ENCODE measurements around the gene KCNK18. TPM values are rescaled to one million over a fixed set of nuclear protein-coding genes. Genes with fewer than 3 reads are reported as not detected.
"Not testable (repeated sequence)": the region's sequence is repeated elsewhere in the genome, so short reads cannot be mapped to it uniquely, and the experiment has no call there.

KCNK18 gene
- total RNA-seq, 6 donors from 2014 or later, result not detected

GRCh38 chr10:117223693-117224430, 26.6 kb downstream of the KCNK18 start:
- Histone ChIP-seq H3K27ac (no peak overlapping the region), H3K4me3 (no peak overlapping the region), H3K36me3 (no peaks in the 10 kb centered on the region), H3K27me3 (peaks cover 0 to 4% (median 0%) of the 10 kb centered on the region in 4 donors), H3K9me3 (no peaks in the 10 kb centered on the region), H3K4me1 (no peaks in the 10 kb centered on the region)
- DNase-seq, result no peak
- no peak for TF ChIP-seq POLR2A (IDR thresholded peaks at IDR 0.05)
- TF ChIP-seq CTCF (IDR thresholded peaks at IDR 0.05), result no peak
- no peak for TF ChIP-seq POLR2AphosphoS5 (IDR thresholded peaks at IDR 0.05)
- no peak for TF ChIP-seq EP300 (IDR thresholded peaks at IDR 0.05)
- no peak for ATAC-seq (ENCODE audit: low FRiP score in 2 of 2)
- 86 to 87% methylated on average over 7 of the region's 7 CpGs for WGBS, 2 donors

DNA sequence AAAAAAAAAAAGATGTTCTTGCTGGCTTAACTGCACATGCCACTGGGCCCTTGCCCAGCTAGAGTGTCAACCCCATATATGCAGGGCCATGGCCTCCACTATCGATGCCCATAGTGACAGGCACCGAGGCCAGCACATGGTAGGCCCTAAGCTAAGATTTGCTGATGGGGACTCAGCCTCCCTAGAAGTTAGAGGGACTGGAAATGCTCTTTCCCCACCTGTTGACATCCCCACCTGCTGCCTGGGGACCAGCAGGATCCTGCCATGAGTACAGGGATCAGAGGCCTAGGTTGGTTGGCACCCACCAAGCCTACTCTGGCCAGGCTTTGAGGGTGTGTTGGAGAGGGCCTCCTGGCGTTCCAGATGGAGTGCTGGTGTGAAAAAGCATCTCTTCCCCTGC, 27.6 kb downstream of the KCNK18 start:
- TF ChIP-seq EP300 (IDR thresholded peaks at IDR 0.05), result no peak
- WGBS, 2 donors, result 81 to 93% methylated on average over 3 of the region's 3 CpGs
- no peak for DNase-seq

GRCh38 chr10:117226813-117227451, 29.6 kb downstream of the KCNK18 start:
- TF ChIP-seq POLR2AphosphoS5 (IDR thresholded peaks at IDR 0.05) (no peak), POLR2A (IDR thresholded peaks at IDR 0.05) (no peak), EP300 (IDR thresholded peaks at IDR 0.05) (no peak), CTCF (IDR thresholded peaks at IDR 0.05) (peak in 2 of 6 experiments; percentile 15 to 20)
- peaks cover 0 to 4% (median 0%) of the 10 kb centered on the region in 4 donors for H3K27me3 ChIP-seq
- DNase-seq, result peak in 1 of 2 donors; percentile 39
- 19 to 27% methylated on average over 10 of the region's 10 CpGs for WGBS, 2 donors
- no peak overlapping the region for H3K4me3 ChIP-seq
- peak in 1 of 2 donors; percentile 40 for ATAC-seq (ENCODE audit: low FRiP score in 2 of 2)
- no peaks in the 10 kb centered on the region for H3K36me3 ChIP-seq
- H3K27ac ChIP-seq, result no peak overlapping the region
- H3K9me3 ChIP-seq, result no peaks in the 10 kb centered on the region
- H3K4me1 ChIP-seq, result no peaks in the 10 kb centered on the region

More for the DNA sequence above, 27.6 kb downstream of the KCNK18 start:
- Histone ChIP-seq H3K27me3 (peaks cover 0 to 4% (median 0%) of the 10 kb centered on the region in 4 donors), H3K9me3 (no peaks in the 10 kb centered on the region), H3K36me3 (no peaks in the 10 kb centered on the region), H3K4me1 (no peaks in the 10 kb centered on the region), H3K4me3 (no peak overlapping the region), H3K27ac (no peak overlapping the region)
- ATAC-seq (ENCODE audit: low FRiP score in 2 of 2), result no peak

DNA sequence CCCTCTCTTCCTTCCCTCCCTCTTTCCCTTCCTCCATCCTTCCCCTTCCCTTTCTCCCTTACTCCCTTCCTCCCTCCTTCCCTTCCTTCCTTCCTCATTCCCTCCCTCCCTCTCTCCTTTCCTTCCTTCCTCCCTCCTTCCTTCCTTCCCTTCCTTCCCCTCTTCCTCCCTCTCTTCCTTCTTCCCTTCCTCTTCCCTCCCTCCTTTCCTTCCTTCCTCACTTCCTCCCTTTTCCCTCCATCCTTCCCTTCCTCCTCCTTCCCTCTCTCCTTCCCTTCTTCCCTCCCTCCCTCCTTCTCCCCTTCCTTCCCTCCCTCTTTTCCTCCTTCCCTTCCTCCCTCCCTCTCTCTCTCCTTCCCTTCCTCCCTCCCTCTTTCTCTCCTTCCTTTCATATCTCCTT, 30.9 kb downstream of the KCNK18 start:
- no peak overlapping the region for H3K27ac ChIP-seq
- H3K4me1 ChIP-seq, result no peaks in the 10 kb centered on the region
- ATAC-seq (ENCODE audit: low FRiP score in 2 of 2), result no peak
- DNase-seq, result no peak
- H3K9me3 ChIP-seq, result no peaks in the 10 kb centered on the region
- TF ChIP-seq POLR2AphosphoS5 (IDR thresholded peaks at IDR 0.05) (no peak), EP300 (IDR thresholded peaks at IDR 0.05) (no peak), CTCF (IDR thresholded peaks at IDR 0.05) (no peak), POLR2A (IDR thresholded peaks at IDR 0.05) (no peak)
- H3K27me3 ChIP-seq, result peaks cover 0 to 4% (median 0%) of the 10 kb centered on the region in 4 donors
- H3K4me3 ChIP-seq, result no peak overlapping the region
- no peaks in the 10 kb centered on the region for H3K36me3 ChIP-seq

GRCh38 chr10:117230107-117230506, 32.8 kb downstream of the KCNK18 start:
- H3K27me3 ChIP-seq; H3K4me1 ChIP-seq; H3K27ac ChIP-seq; ATAC-seq (ENCODE audit: low FRiP score in 2 of 2); DNase-seq; H3K9me3 ChIP-seq; H3K4me3 ChIP-seq; H3K36me3 ChIP-seq: not testable (repeated sequence)
- WGBS, 2 donors, result 91 to 95% methylated on average over 4 of the region's 4 CpGs

Measured in upper lobe of left lung (tissue), 6 donors.